Measurements from ENCODE around the gene CCDC148.

DNA sequence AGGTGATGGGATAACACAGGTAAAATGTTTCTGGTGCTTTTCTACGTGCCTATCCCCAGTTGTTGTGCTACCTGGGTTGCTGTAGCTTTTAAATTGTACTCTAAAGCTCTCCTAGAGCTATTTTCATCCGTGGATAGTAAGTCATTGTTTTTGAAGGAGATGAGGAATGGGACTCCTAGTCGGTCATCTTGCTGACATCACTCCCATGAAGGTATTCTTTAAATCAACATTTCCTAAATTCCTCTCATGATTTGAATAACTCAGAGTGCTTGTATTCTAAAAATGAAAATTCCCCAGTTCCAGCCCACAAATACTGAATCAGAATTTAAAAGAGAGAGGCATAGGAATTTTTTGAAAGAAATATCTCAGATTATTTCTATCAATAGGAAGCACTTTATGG lies 44.3 kb downstream of the CCDC148 start:
- TF ChIP-seq ZNF350 (tag by site-specific recombination; IDR thresholded peaks at IDR 0.05) (no peak), RBAK (tag by site-specific recombination; IDR thresholded peaks at IDR 0.05) (no peak), KLF16 (tag by site-specific recombination; IDR thresholded peaks at IDR 0.05) (no peak), ZNF23 (tag by site-specific recombination; IDR thresholded peaks at IDR 0.05; ENCODE audit: borderline replicate concordance) (no peak), ZNF184 (tag by site-specific recombination; IDR thresholded peaks at IDR 0.05) (no peak), ZNF623 (tag by site-specific recombination; IDR thresholded peaks at IDR 0.05) (no peak), YY1 (tag by site-specific recombination; IDR thresholded peaks at IDR 0.05) (no peak)
- TF ChIP-seq, protein P1, sequence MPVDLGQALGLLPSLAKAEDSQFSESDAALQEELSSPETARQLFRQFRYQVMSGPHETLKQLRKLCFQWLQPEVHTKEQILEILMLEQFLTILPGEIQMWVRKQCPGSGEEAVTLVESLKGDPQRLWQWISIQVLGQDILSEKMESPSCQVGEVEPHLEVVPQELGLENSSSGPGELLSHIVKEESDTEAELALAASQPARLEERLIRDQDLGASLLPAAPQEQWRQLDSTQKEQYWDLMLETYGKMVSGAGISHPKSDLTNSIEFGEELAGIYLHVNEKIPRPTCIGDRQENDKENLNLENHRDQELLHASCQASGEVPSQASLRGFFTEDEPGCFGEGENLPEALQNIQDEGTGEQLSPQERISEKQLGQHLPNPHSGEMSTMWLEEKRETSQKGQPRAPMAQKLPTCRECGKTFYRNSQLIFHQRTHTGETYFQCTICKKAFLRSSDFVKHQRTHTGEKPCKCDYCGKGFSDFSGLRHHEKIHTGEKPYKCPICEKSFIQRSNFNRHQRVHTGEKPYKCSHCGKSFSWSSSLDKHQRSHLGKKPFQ (tag by site-specific recombination; IDR thresholded peaks at IDR 0.05), result no peak
- TF ChIP-seq, protein P2, sequence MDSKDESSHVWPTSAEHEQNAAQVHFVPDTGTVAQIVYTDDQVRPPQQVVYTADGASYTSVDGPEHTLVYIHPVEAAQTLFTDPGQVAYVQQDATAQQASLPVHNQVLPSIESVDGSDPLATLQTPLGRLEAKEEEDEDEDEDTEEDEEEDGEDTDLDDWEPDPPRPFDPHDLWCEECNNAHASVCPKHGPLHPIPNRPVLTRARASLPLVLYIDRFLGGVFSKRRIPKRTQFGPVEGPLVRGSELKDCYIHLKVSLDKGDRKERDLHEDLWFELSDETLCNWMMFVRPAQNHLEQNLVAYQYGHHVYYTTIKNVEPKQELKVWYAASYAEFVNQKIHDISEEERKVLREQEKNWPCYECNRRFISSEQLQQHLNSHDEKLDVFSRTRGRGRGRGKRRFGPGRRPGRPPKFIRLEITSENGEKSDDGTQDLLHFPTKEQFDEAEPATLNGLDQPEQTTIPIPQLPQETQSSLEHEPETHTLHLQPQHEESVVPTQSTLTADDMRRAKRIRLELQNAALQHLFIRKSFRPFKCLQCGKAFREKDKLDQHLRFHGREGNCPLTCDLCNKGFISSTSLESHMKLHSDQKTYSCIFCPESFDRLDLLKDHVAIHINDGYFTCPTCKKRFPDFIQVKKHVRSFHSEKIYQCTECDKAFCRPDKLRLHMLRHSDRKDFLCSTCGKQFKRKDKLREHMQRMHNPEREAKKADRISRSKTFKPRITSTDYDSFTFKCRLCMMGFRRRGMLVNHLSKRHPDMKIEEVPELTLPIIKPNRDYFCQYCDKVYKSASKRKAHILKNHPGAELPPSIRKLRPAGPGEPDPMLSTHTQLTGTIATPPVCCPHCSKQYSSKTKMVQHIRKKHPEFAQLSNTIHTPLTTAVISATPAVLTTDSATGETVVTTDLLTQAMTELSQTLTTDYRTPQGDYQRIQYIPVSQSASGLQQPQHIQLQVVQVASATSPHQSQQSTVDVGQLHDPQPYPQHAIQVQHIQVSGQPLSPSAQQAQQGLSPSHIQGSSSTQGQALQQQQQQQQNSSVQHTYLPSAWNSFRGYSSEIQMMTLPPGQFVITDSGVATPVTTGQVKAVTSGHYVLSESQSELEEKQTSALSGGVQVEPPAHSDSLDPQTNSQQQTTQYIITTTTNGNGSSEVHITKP (tag by site-specific recombination; IDR thresholded peaks at IDR 0.05), result no peak
- TF ChIP-seq, protein P3, sequence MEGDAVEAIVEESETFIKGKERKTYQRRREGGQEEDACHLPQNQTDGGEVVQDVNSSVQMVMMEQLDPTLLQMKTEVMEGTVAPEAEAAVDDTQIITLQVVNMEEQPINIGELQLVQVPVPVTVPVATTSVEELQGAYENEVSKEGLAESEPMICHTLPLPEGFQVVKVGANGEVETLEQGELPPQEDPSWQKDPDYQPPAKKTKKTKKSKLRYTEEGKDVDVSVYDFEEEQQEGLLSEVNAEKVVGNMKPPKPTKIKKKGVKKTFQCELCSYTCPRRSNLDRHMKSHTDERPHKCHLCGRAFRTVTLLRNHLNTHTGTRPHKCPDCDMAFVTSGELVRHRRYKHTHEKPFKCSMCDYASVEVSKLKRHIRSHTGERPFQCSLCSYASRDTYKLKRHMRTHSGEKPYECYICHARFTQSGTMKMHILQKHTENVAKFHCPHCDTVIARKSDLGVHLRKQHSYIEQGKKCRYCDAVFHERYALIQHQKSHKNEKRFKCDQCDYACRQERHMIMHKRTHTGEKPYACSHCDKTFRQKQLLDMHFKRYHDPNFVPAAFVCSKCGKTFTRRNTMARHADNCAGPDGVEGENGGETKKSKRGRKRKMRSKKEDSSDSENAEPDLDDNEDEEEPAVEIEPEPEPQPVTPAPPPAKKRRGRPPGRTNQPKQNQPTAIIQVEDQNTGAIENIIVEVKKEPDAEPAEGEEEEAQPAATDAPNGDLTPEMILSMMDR (tag by site-specific recombination; IDR thresholded peaks at IDR 0.05), result no peak
- TF ChIP-seq, protein P4, sequence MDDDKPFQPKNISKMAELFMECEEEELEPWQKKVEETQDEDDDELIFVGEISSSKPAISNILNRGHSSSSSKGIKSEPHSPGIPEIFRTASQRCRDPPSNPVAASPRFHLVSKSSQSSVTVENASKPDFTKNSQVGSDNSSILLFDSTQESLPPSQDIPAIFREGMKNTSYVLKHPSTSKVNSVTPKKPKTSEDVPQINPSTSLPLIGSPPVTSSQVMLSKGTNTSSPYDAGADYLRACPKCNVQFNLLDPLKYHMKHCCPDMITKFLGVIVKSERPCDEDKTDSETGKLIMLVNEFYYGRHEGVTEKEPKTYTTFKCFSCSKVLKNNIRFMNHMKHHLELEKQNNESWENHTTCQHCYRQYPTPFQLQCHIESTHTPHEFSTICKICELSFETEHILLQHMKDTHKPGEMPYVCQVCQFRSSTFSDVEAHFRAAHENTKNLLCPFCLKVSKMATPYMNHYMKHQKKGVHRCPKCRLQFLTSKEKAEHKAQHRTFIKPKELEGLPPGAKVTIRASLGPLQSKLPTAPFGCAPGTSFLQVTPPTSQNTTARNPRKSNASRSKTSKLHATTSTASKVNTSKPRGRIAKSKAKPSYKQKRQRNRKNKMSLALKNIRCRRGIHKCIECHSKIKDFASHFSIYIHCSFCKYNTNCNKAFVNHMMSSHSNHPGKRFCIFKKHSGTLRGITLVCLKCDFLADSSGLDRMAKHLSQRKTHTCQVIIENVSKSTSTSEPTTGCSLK (tag by site-specific recombination; IDR thresholded peaks at IDR 0.05), result no peak
